GM12878 (cell line): ENCODE data around the gene ZNF282. TPM values are rescaled to one million over a fixed set of nuclear protein-coding genes. Genes with fewer than 3 reads are reported as not detected.

ENCODE experiments used
- ATAC-seq: fragments of 200-7000 bp; cut with Tn5 transposase; 3 replicates; pipeline ENCODE4 v1.9.1; 2020; ENCODE audit warnings: mild to moderate bottlenecking, moderate library complexity
- BruUV-seq: library from RNA; stranded (reverse); fragments of 400-500 nt; replicated peaks from 2 replicates; lab custom pipeline; 2021; lab: Mats Ljungman, UMichigan
- CTCF ChIA-PET: fragments of 300-600 bp; sonication (Branson Sonifier 250); formaldehyde crosslinking; extraction: SDS; loops from one replicate; lab custom pipeline; 2021; ENCODE audit warnings: inconsistent platforms; lab: Yijun Ruan, JAX
- POLR2A ChIA-PET: fragments of 350-600 bp; formaldehyde crosslinking; extraction: SDS; loops from one replicate; lab custom pipeline; 2021; ENCODE audit warnings: inconsistent platforms; lab: Charles Lee
- RAD21 ChIA-PET: fragments of 300-600 bp; sonication (Branson Sonifier 250); formaldehyde crosslinking; loops from one replicate; lab custom pipeline; 2023; ENCODE audit warnings: antibody characterized with exemption; ENCODE audit not compliant: unreplicated experiment; lab: Charles Lee
- SMC1A ChIA-PET: fragments of 300-600 bp; sonication (Branson Sonifier 250); formaldehyde crosslinking; loops from one replicate; lab custom pipeline; 2023; ENCODE audit not compliant: unreplicated experiment, uncharacterized antibody; lab: Charles Lee
- DNase-seq: peaks from one replicate; pipeline ENCODE4 v3.0.0-alpha.2; 2011; ENCODE audit warnings: low read depth, low spot score
- FAIRE-seq: peaks from 3 replicates; lab custom pipeline; 2011; peaks lifted over from hg19 to GRCh38; lab: Jason Lieb, UNC
- H2AFZ ChIP-seq: 2 replicates; pipeline ENCODE4 v1.6.0; 2011; ENCODE audit warnings: low read depth, low read length, control low read depth; ENCODE audit not compliant: control insufficient read depth
- H3K27ac ChIP-seq: 2 replicates; pipeline ENCODE4 v1.5.1; 2011; ENCODE audit warnings: control low read depth; ENCODE audit not compliant: control insufficient read depth, insufficient read depth
- H3K27me3 ChIP-seq, 2 experiments: replicated peaks in 1 of 2; 2 replicates each; pipeline versions ENCODE4 v1.6.0 to v1.6.1; 2011; ENCODE audit warnings: low read length in 1 of 2; ENCODE audit not compliant: control insufficient read depth in 2 of 2, insufficient read depth in 2 of 2
- H3K36me3 ChIP-seq, 2 experiments: 2 replicates each; pipeline ENCODE4 v1.5.1; 2011; ENCODE audit warnings: low read length in 1 of 2; ENCODE audit not compliant: control insufficient read depth in 2 of 2, insufficient read depth in 2 of 2
- H3K4me1 ChIP-seq: 2 replicates; pipeline ENCODE4 v1.6.1; 2011; ENCODE audit warnings: mild to moderate bottlenecking, low read length, moderate library complexity, mixed read lengths; ENCODE audit not compliant: control insufficient read depth, insufficient read depth
- H3K4me2 ChIP-seq: 2 replicates; pipeline ENCODE4 v1.6.0; 2011; ENCODE audit warnings: control low read depth; ENCODE audit not compliant: control insufficient read depth, insufficient read depth
- H3K4me3 ChIP-seq: fragments of 200-600 bp; sonication (generic); 2 replicates; pipeline ENCODE4 v1.5.1; 2016
- H3K79me2 ChIP-seq: 2 replicates; pipeline ENCODE4 v1.6.0; 2011; ENCODE audit warnings: low read length; ENCODE audit not compliant: control insufficient read depth, insufficient read depth
- H3K9ac ChIP-seq: 2 replicates; pipeline ENCODE4 v1.8.0; 2011; ENCODE audit warnings: low read length, control low read depth, mixed read lengths; ENCODE audit not compliant: control insufficient read depth, insufficient read depth
- H3K9me3 ChIP-seq: replicated peaks from 3 replicates; pipeline ENCODE4 v1.5.1; 2011; ENCODE audit warnings: mild to moderate bottlenecking, low read length; ENCODE audit not compliant: control insufficient read depth, insufficient read depth
- H4K20me1 ChIP-seq: 2 replicates; pipeline ENCODE4 v1.6.0; 2011; ENCODE audit not compliant: control insufficient read depth, insufficient read depth
- EGR1 ChIP-seq, 2 experiments: IDR thresholded peaks; 1 replicate in 1 of 2; 2 replicates in 1 of 2; pipeline ENCODE4 v1.6.1; 2011 to 2012; ENCODE audit warnings: low read depth in 2 of 2, low read length in 2 of 2, borderline replicate concordance in 1 of 2, mild to moderate bottlenecking in 1 of 2, moderate library complexity in 1 of 2
- EZH2 ChIP-seq: IDR thresholded peaks from 2 replicates; pipeline ENCODE4 v1.6.1; 2012; ENCODE audit warnings: low read depth, mild to moderate bottlenecking, control low read depth, inconsistent platforms, low read length, borderline replicate concordance; ENCODE audit not compliant: control insufficient read depth
- RAD51 ChIP-seq: fragments of 450-650 bp; IDR thresholded peaks from 2 replicates; pipeline ENCODE4 v1.6.1; 2016; ENCODE audit warnings: moderate library complexity, mild to moderate bottlenecking, inconsistent platforms
- RELB ChIP-seq: fragments of 450-650 bp; IDR thresholded peaks from 2 replicates; pipeline ENCODE4 v1.6.1; 2017; ENCODE audit warnings: low read depth, mild to moderate bottlenecking, moderate library complexity
- WGBS: methylation state at CpG from one replicate; pipeline ENCODE4 v1.1.6; 2016; ENCODE audit warnings: low lambda C conversion rate; ENCODE audit not compliant: insufficient replicate concordance, insufficient coverage; ENCODE audit errors: missing lambda C conversion rate; 5-methylcytosine and 5-hydroxymethylcytosine counted together
- in situ Hi-C: fragments of 300-500 bp; cut with MboI; formaldehyde crosslinking; loops from 9 replicates; pipeline ENCODE4 v1.14.3; 2018; ENCODE audit warnings: mixed read lengths
- intact Hi-C: fragments of 100-400 bp; cut with micrococcal nuclease; formaldehyde crosslinking; loops from one replicate; pipeline ENCODE4 v1.14.2; 2022; ENCODE audit not compliant: unreplicated experiment
- polyA plus RNA-seq, 11 experiments: library from polyadenylated mRNA; depleted of rRNA in 4 of 11; unstranded in 6 of 11; stranded (reverse) in 5 of 11; fragments of >200 nt; fragmentation: Nextera tagmentation in 4 of 11; fragmentation: Illumina TruSeq in 1 of 11; extraction: Ambion mirVana in 4 of 11; extraction: Trizol in 1 of 11; gene quantifications; 1 replicate in 1 of 11; 2 replicates in 10 of 11; pipeline versions ENCODE4 v1.2.1 to v1.2.3, GENCODE V29; 2011 to 2016; ENCODE audit warnings: inconsistent platforms in 2 of 11, missing spikeins in 2 of 11, low read depth in 1 of 11
- total RNA-seq, 4 experiments: library from RNA; depleted of rRNA in 3 of 4; stranded (reverse); fragments of >200 nt in 3 of 4; fragmentation: Illumina TruSeq in 1 of 4; extraction: Trizol in 1 of 4; gene quantifications; 2 replicates each; pipeline versions ENCODE4 v1.2.1 to v1.2.3, GENCODE V29; 2013 to 2021
- TF ChIP-seq, protein P1 (sequence below): fragments of 450-650 bp; IDR thresholded peaks from 2 replicates; pipeline ENCODE4 v1.6.1; 2016; ENCODE audit warnings: mild to moderate bottlenecking

ZNF282 gene
- total and polyA plus RNA-seq, 10 of the 15 experiments (the other 5 are each of a cell fraction or from before 2014, with no cell fraction given) = 0.35 to 28.4 (median 8.1) TPM

- Histone ChIP-seq H3K36me3 (peaks cover 0 to 3% of the 10 kb centered on the region in 2 experiments; a peak in 2 of 4 replicates), H3K9ac (peak overlapping the region; percentile 81), H3K79me2 (peaks cover 2% of the 10 kb centered on the region; the same call in 1 of the 2 replicates), H3K9me3 (no peaks in the 10 kb centered on the region), H3K4me2 (peak overlapping the region; percentile 97), H4K20me1 (no peaks in the 10 kb centered on the region), H3K27me3 (no peaks in the 10 kb centered on the region), H3K4me1 (peaks cover 6% of the 10 kb centered on the region), H3K27ac (no peak overlapping the region), H3K4me3 (peak overlapping the region; percentile 83; the same call in 1 of the 2 replicates), H2AFZ (peak overlapping the region; percentile 92)
- TF ChIP-seq EZH2 = no peak
- TF ChIP-seq, protein P1, sequence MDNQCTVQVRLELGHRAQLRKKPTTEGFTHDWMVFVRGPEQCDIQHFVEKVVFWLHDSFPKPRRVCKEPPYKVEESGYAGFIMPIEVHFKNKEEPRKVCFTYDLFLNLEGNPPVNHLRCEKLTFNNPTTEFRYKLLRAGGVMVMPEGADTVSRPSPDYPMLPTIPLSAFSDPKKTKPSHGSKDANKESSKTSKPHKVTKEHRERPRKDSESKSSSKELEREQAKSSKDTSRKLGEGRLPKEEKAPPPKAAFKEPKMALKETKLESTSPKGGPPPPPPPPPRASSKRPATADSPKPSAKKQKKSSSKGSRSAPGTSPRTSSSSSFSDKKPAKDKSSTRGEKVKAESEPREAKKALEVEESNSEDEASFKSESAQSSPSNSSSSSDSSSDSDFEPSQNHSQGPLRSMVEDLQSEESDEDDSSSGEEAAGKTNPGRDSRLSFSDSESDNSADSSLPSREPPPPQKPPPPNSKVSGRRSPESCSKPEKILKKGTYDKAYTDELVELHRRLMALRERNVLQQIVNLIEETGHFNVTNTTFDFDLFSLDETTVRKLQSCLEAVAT = 0 out of 2 replicates have a peak, but pooled peaks have one; percentile 33
- TF ChIP-seq RELB = 0 out of 2 replicates have a peak, but pooled peaks have one; percentile 22
- no peak for TF ChIP-seq RAD51
- peak in 1 of 2 experiments; percentile 63; a peak in 2 of 3 replicates for TF ChIP-seq EGR1 (IDR thresholded peaks at IDR 0.05; ENCODE audit: borderline replicate concordance in 1 of 2, low read depth in 2 of 2, low read length in 2 of 2)
- SMC1A ChIA-PET = interaction anchor here (0.6 to 2.0 kb wide), 6 partner anchors 8 to 401 kb away, joined by 3 to 6 read pairs (median 4); no protein-coding TSS in a partner anchor
- in situ Hi-C loops (no loop called here), intact Hi-C loops (no loop called here)
- ATAC-seq = peak; percentile 7
- FAIRE-seq = no peak
- BruUV-seq = TSS peak; percentile 91
- POLR2A ChIA-PET = interaction anchor here (0.6 to 1.8 kb wide), 5 partner anchors 9 to 274 kb away, joined by 3 to 10 read pairs (median 4); partner anchors contain the start of gene ZNF398
- WGBS = 10% methylated on average over 16 of the region's 16 CpGs
- RAD21 ChIA-PET = interaction anchor here (0.6 to 1.3 kb wide), 10 partner anchors 12 to 365 kb away, joined by 3 to 12 read pairs (median 4); partner anchors contain the start of genes ZNF282, ZNF398 and ZNF777
- CTCF ChIA-PET = interaction anchor here (0.5 to 3.3 kb wide), 22 partner anchors 9 to 365 kb away, joined by 3 to 23 read pairs (median 5); partner anchors contain the start of gene ZNF212
- no peak for DNase-seq
Measured at GRCh38 chr7:149261316-149261828, 66.0 kb downstream of the ZNF282 start.
